Fibroblast of villous mesenchyme (primary cell): ENCODE data around the gene PTGER4. TPM values are rescaled to one million over a fixed set of nuclear protein-coding genes. Genes with fewer than 3 reads are reported as not detected.
A peak's percentile ranks its signal among the peaks of the same experiment; 100 is the strongest.
"Not testable (repeated sequence)": the region's sequence is repeated elsewhere in the genome, so short reads cannot be mapped to it uniquely, and the experiment has no call there.

Source experiments
- DNase-seq: peaks from one replicate; pipeline ENCODE4 v3.0.0-alpha.2; 2010; ENCODE audit warnings: low read depth
- H3K4me3 ChIP-seq: 2 replicates; pipeline ENCODE4 v1.5.1; 2011; ENCODE audit warnings: low read depth, mild to moderate bottlenecking, low read length
- CTCF ChIP-seq: IDR thresholded peaks from 2 replicates; pipeline ENCODE4 v1.5.1; 2012; ENCODE audit warnings: low read depth, mild to moderate bottlenecking, low read length; ENCODE audit not compliant: insufficient read depth
- total RNA-seq: library from RNA; depleted of rRNA; stranded (reverse); fragments of >200 nt; gene quantifications from 2 replicates; pipeline ENCODE4 v1.2.3, GENCODE V29; 2012

Gene PTGER4
- total RNA-seq, 1 donor: 4.3 TPM

- TF ChIP-seq CTCF: no peak
These were observed 9.3 kb downstream of the PTGER4 start for GRCh38 chr5:40688996-40689395.

GRCh38 chr5:40689438-40689837, 9.7 kb downstream of the PTGER4 start:
- no peak overlapping the region for H3K4me3 ChIP-seq
- peak; percentile 87 for DNase-seq
- no peak for TF ChIP-seq CTCF

More at GRCh38 chr5:40688996-40689395, 9.3 kb downstream of the PTGER4 start:
- no peak for DNase-seq
- no peak overlapping the region for H3K4me3 ChIP-seq

GRCh38 chr5:40690267-40690666, 10.6 kb downstream of the PTGER4 start:
- no peak for DNase-seq
- no peak overlapping the region for H3K4me3 ChIP-seq
- no peak for TF ChIP-seq CTCF

- no peak for DNase-seq
- TF ChIP-seq CTCF: no peak
- no peak overlapping the region for H3K4me3 ChIP-seq
These were observed 12.2 kb downstream of the PTGER4 start for GRCh38 chr5:40691894-40692293.

- DNase-seq: no peak
- no peak for TF ChIP-seq CTCF
- H3K4me3 ChIP-seq: no peak overlapping the region
These were observed 14.7 kb downstream of the PTGER4 start for GRCh38 chr5:40694433-40694832.

GRCh38 chr5:40700116-40700782, 20.5 kb downstream of the PTGER4 start:
- TF ChIP-seq CTCF: no peak
- H3K4me3 ChIP-seq: no peak overlapping the region
- no peak for DNase-seq

- not testable (repeated sequence) for DNase-seq, H3K4me3 ChIP-seq
These were observed 22.3 kb downstream of the PTGER4 start for GRCh38 chr5:40702027-40702426.

GRCh38 chr5:40705484-40705883, 25.8 kb downstream of the PTGER4 start:
- DNase-seq, H3K4me3 ChIP-seq: not testable (repeated sequence)

- not testable (repeated sequence) for H3K4me3 ChIP-seq, DNase-seq
These were observed 30.9 kb downstream of the PTGER4 start for GRCh38 chr5:40710575-40710974.
